ENCODE data around the gene SORCS2.

The SORCS2 gene

GRCh38 chr4:7306021-7306965 is 114.0 kb downstream of the SORCS2 start:
- TF ChIP-seq, protein P1, sequence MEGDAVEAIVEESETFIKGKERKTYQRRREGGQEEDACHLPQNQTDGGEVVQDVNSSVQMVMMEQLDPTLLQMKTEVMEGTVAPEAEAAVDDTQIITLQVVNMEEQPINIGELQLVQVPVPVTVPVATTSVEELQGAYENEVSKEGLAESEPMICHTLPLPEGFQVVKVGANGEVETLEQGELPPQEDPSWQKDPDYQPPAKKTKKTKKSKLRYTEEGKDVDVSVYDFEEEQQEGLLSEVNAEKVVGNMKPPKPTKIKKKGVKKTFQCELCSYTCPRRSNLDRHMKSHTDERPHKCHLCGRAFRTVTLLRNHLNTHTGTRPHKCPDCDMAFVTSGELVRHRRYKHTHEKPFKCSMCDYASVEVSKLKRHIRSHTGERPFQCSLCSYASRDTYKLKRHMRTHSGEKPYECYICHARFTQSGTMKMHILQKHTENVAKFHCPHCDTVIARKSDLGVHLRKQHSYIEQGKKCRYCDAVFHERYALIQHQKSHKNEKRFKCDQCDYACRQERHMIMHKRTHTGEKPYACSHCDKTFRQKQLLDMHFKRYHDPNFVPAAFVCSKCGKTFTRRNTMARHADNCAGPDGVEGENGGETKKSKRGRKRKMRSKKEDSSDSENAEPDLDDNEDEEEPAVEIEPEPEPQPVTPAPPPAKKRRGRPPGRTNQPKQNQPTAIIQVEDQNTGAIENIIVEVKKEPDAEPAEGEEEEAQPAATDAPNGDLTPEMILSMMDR (IDR thresholded peaks at IDR 0.05; ENCODE audit: low read depth, low read length, poor library complexity, severe bottlenecking) = no peak
- TF ChIP-seq EZH2phosphoT487 (IDR thresholded peaks at IDR 0.05; ENCODE audit: borderline replicate concordance, low read length) = no peak
- Histone ChIP-seq H3K9me2 (replicated peaks; ENCODE audit: control insufficient read depth, low read length) (no peaks in the 10 kb centered on the region), H3F3A (ENCODE audit: control insufficient read depth, insufficient read depth) (no peaks in the 10 kb centered on the region), H3K4me2 (ENCODE audit: low read length) (no peak overlapping the region), H3K27ac (ENCODE audit: low read depth, low read length) (no peak overlapping the region), H3K36me3 (ENCODE audit: control insufficient read depth, low read length) (no peaks in the 10 kb centered on the region), H3K27me3 (ENCODE audit: control insufficient read depth, low read length) (no peaks in the 10 kb centered on the region), H3K4me1 (ENCODE audit: control insufficient read depth, low read length) (no peaks in the 10 kb centered on the region), H3K79me2 (ENCODE audit: control insufficient read depth, low read length) (no peaks in the 10 kb centered on the region), H4K20me1 (ENCODE audit: control insufficient read depth, insufficient read depth, low read depth, low read length) (no peaks in the 10 kb centered on the region), H3K9me3 (ENCODE audit: control insufficient read depth, insufficient read depth, low read length) (no peaks in the 10 kb centered on the region), H3K4me3 (ENCODE audit: low read length) (no peak overlapping the region)

DNA sequence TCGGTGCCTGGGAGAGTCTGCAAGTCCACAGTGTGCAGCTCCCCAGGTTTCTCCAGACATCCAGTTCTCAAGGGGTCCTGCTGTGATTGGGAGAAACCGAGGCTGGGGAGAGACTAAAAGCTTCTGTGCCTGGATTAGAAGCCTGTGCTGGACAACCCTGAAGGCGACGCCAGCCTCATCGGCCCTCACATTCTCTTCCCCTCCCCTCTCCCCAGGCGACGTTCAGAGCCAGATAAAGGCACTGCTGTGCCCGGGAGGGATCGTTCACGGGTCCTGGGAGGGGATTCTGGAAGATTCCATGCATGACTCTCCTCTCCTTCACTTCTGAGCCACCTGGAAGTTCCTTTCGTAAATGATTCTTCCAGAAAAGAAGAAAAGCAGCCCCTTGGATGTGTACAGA is 114.6 kb downstream of the SORCS2 start:
- Histone ChIP-seq H3K4me2 (ENCODE audit: low read length) (no peak overlapping the region), H3K4me3 (ENCODE audit: low read length) (no peak overlapping the region), H3K9me2 (replicated peaks; ENCODE audit: control insufficient read depth, low read length) (no peaks in the 10 kb centered on the region), H3F3A (ENCODE audit: control insufficient read depth, insufficient read depth) (no peaks in the 10 kb centered on the region), H3K36me3 (ENCODE audit: control insufficient read depth, low read length) (no peaks in the 10 kb centered on the region), H4K20me1 (ENCODE audit: control insufficient read depth, insufficient read depth, low read depth, low read length) (no peaks in the 10 kb centered on the region), H3K27me3 (ENCODE audit: control insufficient read depth, low read length) (no peaks in the 10 kb centered on the region), H3K4me1 (ENCODE audit: control insufficient read depth, low read length) (no peaks in the 10 kb centered on the region), H3K9me3 (ENCODE audit: control insufficient read depth, insufficient read depth, low read length) (no peaks in the 10 kb centered on the region), H3K27ac (ENCODE audit: low read depth, low read length) (no peak overlapping the region), H3K79me2 (ENCODE audit: control insufficient read depth, low read length) (no peaks in the 10 kb centered on the region)
- TF ChIP-seq, protein P1 (IDR thresholded peaks at IDR 0.05; ENCODE audit: low read depth, low read length, poor library complexity, severe bottlenecking) = no peak
- TF ChIP-seq EZH2phosphoT487 (IDR thresholded peaks at IDR 0.05; ENCODE audit: borderline replicate concordance, low read length) = no peak

- Histone ChIP-seq H3K9me3 (ENCODE audit: control insufficient read depth, insufficient read depth, low read length) (no peaks in the 10 kb centered on the region), H3K79me2 (ENCODE audit: control insufficient read depth, low read length) (no peaks in the 10 kb centered on the region), H4K20me1 (ENCODE audit: control insufficient read depth, insufficient read depth, low read depth, low read length) (no peaks in the 10 kb centered on the region), H3K4me3 (ENCODE audit: low read length) (no peak overlapping the region), H3K4me2 (ENCODE audit: low read length) (no peak overlapping the region), H3F3A (ENCODE audit: control insufficient read depth, insufficient read depth) (no peaks in the 10 kb centered on the region), H3K4me1 (ENCODE audit: control insufficient read depth, low read length) (no peaks in the 10 kb centered on the region), H3K27ac (ENCODE audit: low read depth, low read length) (no peak overlapping the region), H3K27me3 (ENCODE audit: control insufficient read depth, low read length) (no peaks in the 10 kb centered on the region), H3K9me2 (replicated peaks; ENCODE audit: control insufficient read depth, low read length) (no peaks in the 10 kb centered on the region), H3K36me3 (ENCODE audit: control insufficient read depth, low read length) (no peaks in the 10 kb centered on the region)
- TF ChIP-seq EZH2phosphoT487 (IDR thresholded peaks at IDR 0.05; ENCODE audit: borderline replicate concordance, low read length) = no peak
- TF ChIP-seq, protein P1 (IDR thresholded peaks at IDR 0.05; ENCODE audit: low read depth, low read length, poor library complexity, severe bottlenecking) = no peak
These were observed 115.2 kb downstream of the SORCS2 start for GRCh38 chr4:7307394-7308099.

All from DOHH2 (cell line).